Mesothelial cell of epicardium (in vitro differentiated cells): ENCODE data around the gene ATP5F1B. TPM values are rescaled to one million over a fixed set of nuclear protein-coding genes. Genes with fewer than 3 reads are reported as not detected.

ENCODE experiments used
- DNase-seq, 2 experiments: peaks; one replicate each; pipeline ENCODE4 v3.0.0; 2021; ENCODE audit warnings: low spot score in 2 of 2; ENCODE audit not compliant: unreplicated experiment in 2 of 2
- H3K27ac Mint-ChIP-seq: 2 replicates; pipeline ENCODE4 v1.8.0; 2021; ENCODE audit warnings: mixed read lengths
- H3K27me3 Mint-ChIP-seq: 2 replicates; pipeline ENCODE4 v1.8.0; 2021; ENCODE audit warnings: low read depth, mixed read lengths
- H3K36me3 Mint-ChIP-seq: 2 replicates; pipeline ENCODE4 v1.8.0; 2021; ENCODE audit warnings: mixed read lengths
- H3K4me1 Mint-ChIP-seq: 2 replicates; pipeline ENCODE4 v1.8.0; 2021; ENCODE audit warnings: mixed read lengths
- H3K4me3 Mint-ChIP-seq: 2 replicates; pipeline ENCODE4 v1.8.0; 2021; ENCODE audit warnings: mild to moderate bottlenecking, moderate library complexity, mixed read lengths
- H3K9me3 Mint-ChIP-seq: 2 replicates; pipeline ENCODE4 v1.8.0; 2021; ENCODE audit warnings: mixed read lengths
- CTCF ChIP-seq: fragments of 200-600 bp; sonication (generic); IDR thresholded peaks from one replicate; pipeline ENCODE4 v1.5.0; 2021; ENCODE audit warnings: antibody characterized with exemption; ENCODE audit not compliant: unreplicated experiment
- total RNA-seq: library from RNA; stranded (reverse); gene quantifications from 3 replicates; pipeline ENCODE4 v1.2.1, GENCODE V29; 2021

The ATP5F1B gene
- total RNA-seq, 1 donor from 2014 or later: 361 TPM

GRCh38 chr12:56622535-56622934 is 23.2 kb downstream of the ATP5F1B start:
- no peaks in the 10 kb centered on the region for H3K9me3 Mint-ChIP-seq
- H3K4me1 Mint-ChIP-seq: no peaks in the 10 kb centered on the region
- no peak for DNase-seq
- TF ChIP-seq CTCF: no peak
- H3K27ac Mint-ChIP-seq: peak overlapping the region; percentile 21
- H3K36me3 Mint-ChIP-seq: peaks cover 10% of the 10 kb centered on the region
- no peaks in the 10 kb centered on the region for H3K27me3 Mint-ChIP-seq
- H3K4me3 Mint-ChIP-seq: no peak overlapping the region

- no peak for TF ChIP-seq CTCF
- H3K36me3 Mint-ChIP-seq: peaks cover 31% of the 10 kb centered on the region
These were observed 28.9 kb downstream of the ATP5F1B start for GRCh38 chr12:56616925-56617324.

GRCh38 chr12:56616244-56616643 is 29.5 kb downstream of the ATP5F1B start:
- no peak overlapping the region for H3K4me3 Mint-ChIP-seq
- H3K9me3 Mint-ChIP-seq: no peaks in the 10 kb centered on the region
- H3K4me1 Mint-ChIP-seq: no peaks in the 10 kb centered on the region
- no peaks in the 10 kb centered on the region for H3K27me3 Mint-ChIP-seq
- H3K27ac Mint-ChIP-seq: no peak overlapping the region
- peaks cover 34% of the 10 kb centered on the region for H3K36me3 Mint-ChIP-seq
- TF ChIP-seq CTCF: no peak
- DNase-seq: no peak

More at GRCh38 chr12:56616925-56617324, 28.9 kb downstream of the ATP5F1B start:
- no peak for DNase-seq
- Mint-ChIP-seq H3K27me3 (no peaks in the 10 kb centered on the region), H3K9me3 (no peaks in the 10 kb centered on the region), H3K27ac (no peak overlapping the region), H3K4me1 (no peaks in the 10 kb centered on the region), H3K4me3 (no peak overlapping the region)

- no peak for TF ChIP-seq CTCF
- H3K27me3 Mint-ChIP-seq: no peaks in the 10 kb centered on the region
- H3K4me3 Mint-ChIP-seq: no peak overlapping the region
These were observed 31.2 kb downstream of the ATP5F1B start for GRCh38 chr12:56614627-56615026.

GRCh38 chr12:56604355-56604754 is 41.4 kb downstream of the ATP5F1B start:
- Mint-ChIP-seq H3K27ac (no peak overlapping the region), H3K36me3 (peaks cover 60% of the 10 kb centered on the region), H3K4me1 (no peaks in the 10 kb centered on the region), H3K27me3 (no peaks in the 10 kb centered on the region), H3K4me3 (no peak overlapping the region), H3K9me3 (no peaks in the 10 kb centered on the region)
- no peak for TF ChIP-seq CTCF
- DNase-seq: no peak

More at GRCh38 chr12:56614627-56615026, 31.2 kb downstream of the ATP5F1B start:
- H3K36me3 Mint-ChIP-seq: peaks cover 46% of the 10 kb centered on the region
- no peaks in the 10 kb centered on the region for H3K9me3 Mint-ChIP-seq
- no peaks in the 10 kb centered on the region for H3K4me1 Mint-ChIP-seq
- DNase-seq: no peak
- H3K27ac Mint-ChIP-seq: no peak overlapping the region

- no peak for TF ChIP-seq CTCF
These were observed 43.5 kb downstream of the ATP5F1B start for GRCh38 chr12:56602239-56602638.

More at GRCh38 chr12:56602239-56602638, 43.5 kb downstream of the ATP5F1B start:
- DNase-seq: no peak
- H3K27ac Mint-ChIP-seq: no peak overlapping the region
- no peaks in the 10 kb centered on the region for H3K9me3 Mint-ChIP-seq
- no peaks in the 10 kb centered on the region for H3K27me3 Mint-ChIP-seq
- H3K4me1 Mint-ChIP-seq: peaks cover under 1% of the 10 kb centered on the region
- H3K4me3 Mint-ChIP-seq: no peak overlapping the region
- H3K36me3 Mint-ChIP-seq: peaks cover 59% of the 10 kb centered on the region
